GM18858 (cell line): ENCODE measurements around the gene C1orf185.
"Not testable (repeated sequence)": the region's sequence is repeated elsewhere in the genome, so short reads cannot be mapped to it uniquely, and the experiment has no call there.

Experiments used
- ATAC-seq: cut with Tn5 transposase; IDR thresholded peaks from one replicate; pipeline ENCODE4 v1.9.1; 2021; ENCODE audit not compliant: unreplicated experiment

Gene C1orf185

GRCh38 chr1:51101976-51102375 is at the start of gene C1orf185:
C1orf185 (plus strand) TSS chr1:51102228; CDS start chr1:51102234, 6 bp downstream.
- ATAC-seq = no peak

- ATAC-seq = no peak
Observed at GRCh38 chr1:51058858-51059257, 43.2 kb upstream of the C1orf185 start.

GRCh38 chr1:51061231-51061918 is 40.7 kb upstream of the C1orf185 start:
- no peak for ATAC-seq

GRCh38 chr1:51063121-51063520 is 38.9 kb upstream of the C1orf185 start:
- no peak for ATAC-seq

- ATAC-seq = no peak
Observed at GRCh38 chr1:51070011-51070410, 32.0 kb upstream of the C1orf185 start.

- ATAC-seq = no peak
Observed at GRCh38 chr1:51070640-51071039, 31.4 kb upstream of the C1orf185 start.

- ATAC-seq = no peak
Observed at GRCh38 chr1:51071291-51072042, 30.6 kb upstream of the C1orf185 start.

GRCh38 chr1:51072043-51072439 is 30.0 kb upstream of the C1orf185 start:
- ATAC-seq = no peak

GRCh38 chr1:51072651-51073050 is 29.4 kb upstream of the C1orf185 start:
- no peak for ATAC-seq

GRCh38 chr1:51073456-51073855 is 28.6 kb upstream of the C1orf185 start:
- no peak for ATAC-seq

GRCh38 chr1:51086496-51087271 is 15.3 kb upstream of the C1orf185 start:
- ATAC-seq = no peak

- no peak for ATAC-seq
Observed at GRCh38 chr1:51088474-51088873, 13.6 kb upstream of the C1orf185 start.

GRCh38 chr1:51093581-51093980 is 8.4 kb upstream of the C1orf185 start:
- no peak for ATAC-seq

GRCh38 chr1:51097171-51097570 is 4.9 kb upstream of the C1orf185 start:
- no peak for ATAC-seq

GRCh38 chr1:51100264-51100880 is 1.7 kb upstream of the C1orf185 start:
- peak; percentile 81 for ATAC-seq

GRCh38 chr1:51114137-51114536 is 12.1 kb downstream of the C1orf185 start:
- no peak for ATAC-seq

- ATAC-seq = no peak
Observed at GRCh38 chr1:51115714-51116404, 13.8 kb downstream of the C1orf185 start.

- ATAC-seq = no peak
Observed at GRCh38 chr1:51119331-51119730, 17.3 kb downstream of the C1orf185 start.

- no peak for ATAC-seq
Observed at GRCh38 chr1:51120629-51121028, 18.6 kb downstream of the C1orf185 start.

GRCh38 chr1:51127152-51127551 is 25.1 kb downstream of the C1orf185 start:
- not testable (repeated sequence) for ATAC-seq

GRCh38 chr1:51131185-51131584 is 29.2 kb downstream of the C1orf185 start:
- ATAC-seq = no peak
